ENCODE data around the gene STMN1.

Gene STMN1

GRCh38 chr1:25890239-25891034 is 15.8 kb downstream of the STMN1 start:
- DNase-seq: no peak

- DNase-seq: no peak
Observed at GRCh38 chr1:25889470-25889869, 16.7 kb downstream of the STMN1 start.

GRCh38 chr1:25888426-25888987 is 17.7 kb downstream of the STMN1 start:
- DNase-seq: no peak

GRCh38 chr1:25885602-25886001 is 20.6 kb downstream of the STMN1 start:
- DNase-seq: no peak

- DNase-seq: no peak
Observed at GRCh38 chr1:25881266-25881665, 25.0 kb downstream of the STMN1 start.

- DNase-seq: no peak
Observed at GRCh38 chr1:25880518-25880917, 25.7 kb downstream of the STMN1 start.

- no peak for DNase-seq
Observed at GRCh38 chr1:25879675-25880074, 26.5 kb downstream of the STMN1 start.

- DNase-seq: no peak
Observed at GRCh38 chr1:25878690-25879089, 27.5 kb downstream of the STMN1 start.

GRCh38 chr1:25877155-25877554 is 29.1 kb downstream of the STMN1 start:
- no peak for DNase-seq

GRCh38 chr1:25876693-25877077 is 29.5 kb downstream of the STMN1 start:
- no peak for DNase-seq

- DNase-seq: no peak
Observed at GRCh38 chr1:25875856-25876692, 30.1 kb downstream of the STMN1 start.

- DNase-seq: peak; percentile 65
Observed at GRCh38 chr1:25875154-25875855, 30.9 kb downstream of the STMN1 start, which contains the start of gene PAQR7. Gene PAQR7, minus strand, starts transcription at chr1:25875708. Its CDS starts 11,869 bp downstream, at chr1:25863839.

- DNase-seq: no peak
Observed at GRCh38 chr1:25874635-25875153, 31.5 kb downstream of the STMN1 start.

- no peak for DNase-seq
Observed at GRCh38 chr1:25874209-25874608, 32.0 kb downstream of the STMN1 start.

GRCh38 chr1:25873120-25873519 is 33.1 kb downstream of the STMN1 start:
- DNase-seq: no peak

- no peak for DNase-seq
Observed at GRCh38 chr1:25872713-25873112, 33.5 kb downstream of the STMN1 start.

GRCh38 chr1:25871704-25872494 is 34.3 kb downstream of the STMN1 start:
- no peak for DNase-seq

- no peak for DNase-seq
Observed at GRCh38 chr1:25871086-25871703, 35.0 kb downstream of the STMN1 start.

- DNase-seq: no peak
Observed at GRCh38 chr1:25870614-25871013, 35.6 kb downstream of the STMN1 start.

- DNase-seq: no peak
Observed at GRCh38 chr1:25869909-25870606, 36.2 kb downstream of the STMN1 start.

Data from cortex of kidney (tissue), 1 donor.